IMR-90 (cell line): ENCODE results near the gene EMP1.

Experiments used
- MAZ ChIP-seq: IDR thresholded peaks from 2 replicates; pipeline ENCODE4 v1.6.1; 2012; ENCODE audit warnings: low read depth, mild to moderate bottlenecking, low read length, improper control_type of control experiment, moderate library complexity, borderline replicate concordance
- POLR2A ChIP-seq: IDR thresholded peaks from 2 replicates; pipeline ENCODE4 v1.6.1; 2012; ENCODE audit warnings: mild to moderate bottlenecking, low read depth, low read length
- RAD21 ChIP-seq: IDR thresholded peaks from 2 replicates; pipeline ENCODE4 v1.6.1; 2012; ENCODE audit warnings: low read length, improper control_type of control experiment
- TF ChIP-seq, protein P1 (sequence below): fragments of 150-350 bp; IDR thresholded peaks from 2 replicates; pipeline ENCODE4 v1.6.1; 2017; ENCODE audit warnings: mild to moderate bottlenecking, antibody characterized with exemption, low read length, low read depth
- TF ChIP-seq, protein P2 (sequence below): conservative IDR thresholded peaks from 2 replicates; pipeline ENCODE4 v1.5.1; 2012; ENCODE audit warnings: mild to moderate bottlenecking, low read depth, low read length, improper control_type of control experiment

DNA sequence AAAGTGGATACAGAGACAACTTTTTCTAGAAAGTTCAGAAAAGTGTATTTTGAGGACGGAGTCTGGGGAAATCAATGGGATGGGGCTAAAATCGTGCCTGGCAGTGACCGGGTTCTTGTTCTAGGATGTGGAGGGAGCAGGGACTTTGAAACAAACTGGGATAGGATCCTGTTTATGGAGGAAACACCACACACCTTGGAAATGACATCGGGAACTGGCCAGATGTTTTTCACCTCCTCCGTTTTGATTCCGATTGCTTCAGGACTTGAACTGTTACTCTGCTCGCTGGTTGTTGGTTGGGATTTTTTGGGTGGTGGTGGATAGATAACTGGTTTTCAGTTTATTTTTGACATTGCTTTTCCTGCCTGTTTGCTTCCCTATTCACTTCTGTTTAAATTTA, 506 bp downstream of the EMP1 start:
- TF ChIP-seq, protein P1, sequence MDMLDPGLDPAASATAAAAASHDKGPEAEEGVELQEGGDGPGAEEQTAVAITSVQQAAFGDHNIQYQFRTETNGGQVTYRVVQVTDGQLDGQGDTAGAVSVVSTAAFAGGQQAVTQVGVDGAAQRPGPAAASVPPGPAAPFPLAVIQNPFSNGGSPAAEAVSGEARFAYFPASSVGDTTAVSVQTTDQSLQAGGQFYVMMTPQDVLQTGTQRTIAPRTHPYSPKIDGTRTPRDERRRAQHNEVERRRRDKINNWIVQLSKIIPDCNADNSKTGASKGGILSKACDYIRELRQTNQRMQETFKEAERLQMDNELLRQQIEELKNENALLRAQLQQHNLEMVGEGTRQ: no peak
- TF ChIP-seq, protein P2, sequence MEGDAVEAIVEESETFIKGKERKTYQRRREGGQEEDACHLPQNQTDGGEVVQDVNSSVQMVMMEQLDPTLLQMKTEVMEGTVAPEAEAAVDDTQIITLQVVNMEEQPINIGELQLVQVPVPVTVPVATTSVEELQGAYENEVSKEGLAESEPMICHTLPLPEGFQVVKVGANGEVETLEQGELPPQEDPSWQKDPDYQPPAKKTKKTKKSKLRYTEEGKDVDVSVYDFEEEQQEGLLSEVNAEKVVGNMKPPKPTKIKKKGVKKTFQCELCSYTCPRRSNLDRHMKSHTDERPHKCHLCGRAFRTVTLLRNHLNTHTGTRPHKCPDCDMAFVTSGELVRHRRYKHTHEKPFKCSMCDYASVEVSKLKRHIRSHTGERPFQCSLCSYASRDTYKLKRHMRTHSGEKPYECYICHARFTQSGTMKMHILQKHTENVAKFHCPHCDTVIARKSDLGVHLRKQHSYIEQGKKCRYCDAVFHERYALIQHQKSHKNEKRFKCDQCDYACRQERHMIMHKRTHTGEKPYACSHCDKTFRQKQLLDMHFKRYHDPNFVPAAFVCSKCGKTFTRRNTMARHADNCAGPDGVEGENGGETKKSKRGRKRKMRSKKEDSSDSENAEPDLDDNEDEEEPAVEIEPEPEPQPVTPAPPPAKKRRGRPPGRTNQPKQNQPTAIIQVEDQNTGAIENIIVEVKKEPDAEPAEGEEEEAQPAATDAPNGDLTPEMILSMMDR: no peak
- TF ChIP-seq RAD21 (no peak), POLR2A (no peak), MAZ (no peak)
